Stromal cell of bone marrow (primary cell): ENCODE measurements around the gene TENT5A.
"Not testable (repeated sequence)": the region's sequence is repeated elsewhere in the genome, so short reads cannot be mapped to it uniquely, and the experiment has no call there.

Experiments
- DNase-seq: peaks from one replicate; pipeline ENCODE4 v3.0.0-alpha.2; 2012; ENCODE audit warnings: low read depth

The TENT5A gene

GRCh38 chr6:81750681-81751387, 1.6 kb downstream of the TENT5A start:
- DNase-seq: no peak

GRCh38 chr6:81750200-81750599, 2.3 kb downstream of the TENT5A start:
- DNase-seq: no peak

- no peak for DNase-seq
Measured at GRCh38 chr6:81749707-81750106, 2.8 kb downstream of the TENT5A start.

- DNase-seq: no peak
Measured at GRCh38 chr6:81748994-81749393, 3.5 kb downstream of the TENT5A start.

GRCh38 chr6:81747327-81747726, 5.2 kb downstream of the TENT5A start:
- no peak for DNase-seq

GRCh38 chr6:81744131-81744530, 8.3 kb downstream of the TENT5A start:
- DNase-seq: no peak

- DNase-seq: no peak
Measured at GRCh38 chr6:81743649-81744048, 8.8 kb downstream of the TENT5A start.

GRCh38 chr6:81741689-81742088, 10.8 kb downstream of the TENT5A start:
- DNase-seq: no peak

- DNase-seq: not testable (repeated sequence)
Measured at GRCh38 chr6:81740591-81740990, 11.9 kb downstream of the TENT5A start.

- no peak for DNase-seq
Measured at GRCh38 chr6:81739230-81740195, 13.0 kb downstream of the TENT5A start.

- DNase-seq: no peak
Measured at GRCh38 chr6:81736428-81736827, 16.1 kb downstream of the TENT5A start.

GRCh38 chr6:81735756-81736380, 16.6 kb downstream of the TENT5A start:
- DNase-seq: no peak

- no peak for DNase-seq
Measured at GRCh38 chr6:81734500-81735150, 17.9 kb downstream of the TENT5A start.

GRCh38 chr6:81734081-81734480, 18.4 kb downstream of the TENT5A start:
- DNase-seq: no peak

GRCh38 chr6:81731814-81732213, 20.7 kb downstream of the TENT5A start:
- no peak for DNase-seq

- no peak for DNase-seq
Measured at GRCh38 chr6:81727876-81728517, 24.5 kb downstream of the TENT5A start.

- no peak for DNase-seq
Measured at GRCh38 chr6:81725127-81725526, 27.4 kb downstream of the TENT5A start.

- no peak for DNase-seq
Measured at GRCh38 chr6:81722506-81723223, 29.8 kb downstream of the TENT5A start.

- DNase-seq: no peak
Measured at GRCh38 chr6:81720427-81720826, 32.1 kb downstream of the TENT5A start.

- no peak for DNase-seq
Measured at GRCh38 chr6:81718126-81718525, 34.4 kb downstream of the TENT5A start.

GRCh38 chr6:81714684-81715083, 37.8 kb downstream of the TENT5A start:
- DNase-seq: no peak
